A673 (cell line): Measurements from ENCODE around the gene SPAG16. TPM values are rescaled to one million over a fixed set of nuclear protein-coding genes. Genes with fewer than 3 reads are reported as not detected.

Experiments
- BruUV-seq: library from RNA; stranded (reverse); fragments of 400-500 nt; replicated peaks from 2 replicates; lab custom pipeline; 2021; lab: Mats Ljungman, UMichigan
- CTCF ChIA-PET: fragments of 300-600 bp; sonication (Branson Sonifier 250); formaldehyde crosslinking; loops from one replicate; lab custom pipeline; 2022; ENCODE audit warnings: antibody characterized with exemption; lab: Charles Lee
- POLR2A ChIA-PET: fragments of 300-600 bp; sonication (Branson Sonifier 250); formaldehyde crosslinking; loops from one replicate; lab custom pipeline; 2022; ENCODE audit warnings: antibody characterized with exemption; ENCODE audit not compliant: low non-redundant PET; lab: Charles Lee
- DNase-seq: peaks from one replicate; pipeline ENCODE4 v3.0.0-alpha.2; 2015; ENCODE audit warnings: low spot score
- H3K27ac ChIP-seq: fragments of 200-600 bp; sonication (generic); 2 replicates; pipeline ENCODE4 v1.5.1; 2016; ENCODE audit warnings: mixed run types, low read depth, mild to moderate bottlenecking, mixed read lengths, antibody characterized with exemption, low read length; ENCODE audit not compliant: poor library complexity, severe bottlenecking
- H3K27me3 ChIP-seq: fragments of 200-600 bp; sonication (generic); replicated peaks from 2 replicates; pipeline ENCODE4 v1.6.1; 2017; ENCODE audit warnings: mixed run types, low read depth, mild to moderate bottlenecking, mixed read lengths, antibody characterized with exemption, low read length; ENCODE audit not compliant: insufficient read depth, poor library complexity
- H3K36me3 ChIP-seq: fragments of 200-600 bp; sonication (generic); 2 replicates; pipeline ENCODE4 v1.6.1; 2016; ENCODE audit warnings: mixed run types, mild to moderate bottlenecking, mixed read lengths, antibody characterized with exemption, low read length; ENCODE audit not compliant: insufficient read depth, poor library complexity, severe bottlenecking
- H3K4me1 ChIP-seq: fragments of 200-600 bp; sonication (generic); 2 replicates; pipeline ENCODE4 v1.6.1; 2017; ENCODE audit warnings: mixed run types, mild to moderate bottlenecking, mixed read lengths, antibody characterized with exemption, low read length; ENCODE audit not compliant: insufficient read depth, poor library complexity, severe bottlenecking
- H3K4me3 ChIP-seq: fragments of 200-600 bp; sonication (generic); 2 replicates; pipeline ENCODE4 v1.5.1; 2016; ENCODE audit warnings: low read depth, mixed run types, mild to moderate bottlenecking, mixed read lengths, low read length; ENCODE audit not compliant: poor library complexity, severe bottlenecking
- H3K9me3 ChIP-seq: fragments of 200-600 bp; sonication (generic); 2 replicates; pipeline ENCODE4 v1.6.1; 2016; ENCODE audit warnings: mixed run types, low read depth, mild to moderate bottlenecking, mixed read lengths, antibody characterized with exemption, low read length; ENCODE audit not compliant: poor library complexity, severe bottlenecking
- EZH2 ChIP-seq: fragments of 200-600 bp; sonication (generic); IDR thresholded peaks from 2 replicates; pipeline ENCODE4 v1.6.1; 2017; ENCODE audit warnings: borderline replicate concordance, low read depth, mild to moderate bottlenecking, mixed read lengths, antibody characterized with exemption, low read length; ENCODE audit not compliant: poor library complexity, severe bottlenecking
- intact Hi-C: fragments of 100-400 bp; cut with micrococcal nuclease; formaldehyde crosslinking; loops from one replicate; pipeline ENCODE4 v1.10.0; 2022; ENCODE audit not compliant: unreplicated experiment
- total RNA-seq: library from RNA; stranded (reverse); gene quantifications from 2 replicates; pipeline ENCODE4 v1.2.3, GENCODE V29; 2021
- TF ChIP-seq, protein P1 (sequence below): fragments of 300-800, 200-600 bp; sonication (generic); conservative IDR thresholded peaks from 2 replicates; pipeline ENCODE4 v1.5.1; 2017; ENCODE audit warnings: low read depth, mild to moderate bottlenecking, antibody characterized with exemption, low read length, moderate library complexity, mixed read lengths

Gene SPAG16
- total RNA-seq, 1 experiment from 2014 or later = 13.1 TPM

DNA sequence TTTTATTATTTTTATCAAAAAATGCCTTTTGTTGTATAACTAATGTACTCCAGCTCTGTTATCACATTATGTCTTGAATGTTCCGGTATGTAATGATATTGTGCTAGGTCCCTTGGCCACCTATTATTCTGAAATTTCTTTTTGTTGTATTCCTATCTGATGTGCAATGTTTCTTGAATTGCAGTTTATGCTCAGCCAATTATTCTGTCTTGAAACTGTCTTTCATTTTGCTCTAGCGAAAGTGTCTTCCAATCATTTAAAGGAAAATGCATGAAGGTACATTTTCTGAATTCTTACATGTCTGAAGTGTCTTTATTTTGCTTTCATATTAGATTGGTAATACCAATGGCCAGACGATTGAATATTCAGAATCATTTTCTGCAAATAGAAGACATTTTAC lies 277.5 kb downstream of the SPAG16 start:
- TF ChIP-seq, protein P1, sequence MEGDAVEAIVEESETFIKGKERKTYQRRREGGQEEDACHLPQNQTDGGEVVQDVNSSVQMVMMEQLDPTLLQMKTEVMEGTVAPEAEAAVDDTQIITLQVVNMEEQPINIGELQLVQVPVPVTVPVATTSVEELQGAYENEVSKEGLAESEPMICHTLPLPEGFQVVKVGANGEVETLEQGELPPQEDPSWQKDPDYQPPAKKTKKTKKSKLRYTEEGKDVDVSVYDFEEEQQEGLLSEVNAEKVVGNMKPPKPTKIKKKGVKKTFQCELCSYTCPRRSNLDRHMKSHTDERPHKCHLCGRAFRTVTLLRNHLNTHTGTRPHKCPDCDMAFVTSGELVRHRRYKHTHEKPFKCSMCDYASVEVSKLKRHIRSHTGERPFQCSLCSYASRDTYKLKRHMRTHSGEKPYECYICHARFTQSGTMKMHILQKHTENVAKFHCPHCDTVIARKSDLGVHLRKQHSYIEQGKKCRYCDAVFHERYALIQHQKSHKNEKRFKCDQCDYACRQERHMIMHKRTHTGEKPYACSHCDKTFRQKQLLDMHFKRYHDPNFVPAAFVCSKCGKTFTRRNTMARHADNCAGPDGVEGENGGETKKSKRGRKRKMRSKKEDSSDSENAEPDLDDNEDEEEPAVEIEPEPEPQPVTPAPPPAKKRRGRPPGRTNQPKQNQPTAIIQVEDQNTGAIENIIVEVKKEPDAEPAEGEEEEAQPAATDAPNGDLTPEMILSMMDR = no peak
- TF ChIP-seq EZH2 = no peak
- DNase-seq = no peak
- H3K4me1 ChIP-seq = no peaks in the 10 kb centered on the region
- H3K9me3 ChIP-seq = no peaks in the 10 kb centered on the region
- no peak overlapping the region for H3K4me3 ChIP-seq
- no peaks in the 10 kb centered on the region for H3K27me3 ChIP-seq
- intact Hi-C loops = no loop called here
- BruUV-seq = no TSS peak
- ChIA-PET CTCF (no interaction called here), POLR2A (no interaction called here)
- H3K27ac ChIP-seq = no peak overlapping the region
- no peaks in the 10 kb centered on the region for H3K36me3 ChIP-seq

DNA sequence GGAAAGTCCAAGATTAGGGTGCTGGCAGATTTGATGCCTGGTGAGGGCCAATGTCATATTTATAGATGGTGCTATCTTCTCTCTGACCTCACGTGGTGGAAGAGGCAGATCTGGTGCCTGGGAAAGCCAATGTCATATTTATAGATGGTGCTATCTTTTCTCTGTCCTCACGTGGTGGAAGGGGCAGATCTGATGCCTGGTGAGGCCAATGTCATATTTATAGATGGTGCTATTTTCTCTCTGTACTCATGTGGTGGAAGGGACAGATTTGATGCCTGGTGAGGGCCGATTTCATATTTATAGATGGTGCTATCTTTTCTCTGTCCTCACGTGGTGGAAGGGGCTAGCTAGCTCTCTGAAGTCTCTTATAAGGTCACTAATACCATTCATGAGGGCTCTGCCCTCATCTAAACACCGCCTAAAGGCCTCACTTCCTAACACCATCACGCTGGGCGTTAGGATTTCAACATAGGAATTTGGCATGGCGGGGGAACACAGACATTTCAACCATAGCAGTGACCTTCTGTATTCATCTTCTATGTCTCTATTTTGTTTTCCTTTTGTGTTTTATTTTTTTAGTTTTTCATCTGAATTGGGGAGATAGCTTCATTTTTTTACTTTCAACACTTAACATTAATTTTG lies 278.4 kb downstream of the SPAG16 start:
- intact Hi-C loops = no loop called here
- Histone ChIP-seq H3K4me1 (no peaks in the 10 kb centered on the region), H3K9me3 (no peaks in the 10 kb centered on the region), H3K27ac (no peak overlapping the region), H3K36me3 (no peaks in the 10 kb centered on the region), H3K4me3 (no peak overlapping the region), H3K27me3 (no peaks in the 10 kb centered on the region)
- TF ChIP-seq EZH2 = no peak
- TF ChIP-seq, protein P1 = no peak
- DNase-seq = no peak
- BruUV-seq = no TSS peak
- POLR2A ChIA-PET = no interaction called here
- CTCF ChIA-PET = no interaction called here

DNA sequence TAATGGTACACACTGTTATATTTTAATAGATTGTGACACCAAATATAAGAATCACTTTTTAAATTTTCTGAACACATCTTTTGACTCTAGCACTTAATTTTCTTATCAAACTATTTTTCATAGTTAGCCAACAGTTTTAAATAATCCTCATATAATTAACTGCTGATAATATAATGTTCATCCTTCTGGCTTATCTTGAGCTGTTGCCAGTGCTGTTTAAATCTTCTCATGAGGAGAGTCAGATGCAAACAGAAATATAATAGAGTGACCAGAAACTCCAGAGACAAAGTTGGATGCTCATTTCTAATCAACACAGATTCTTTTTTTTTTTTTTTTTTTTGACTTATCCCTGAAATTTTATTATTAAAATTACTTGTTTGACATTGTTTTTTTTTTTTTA lies 282.6 kb downstream of the SPAG16 start:
- intact Hi-C loops = no loop called here
- BruUV-seq = no TSS peak
- DNase-seq = no peak
- POLR2A ChIA-PET = no interaction called here
- Histone ChIP-seq H3K27ac (no peak overlapping the region), H3K27me3 (no peaks in the 10 kb centered on the region), H3K36me3 (no peaks in the 10 kb centered on the region), H3K4me1 (no peaks in the 10 kb centered on the region), H3K4me3 (no peak overlapping the region), H3K9me3 (no peaks in the 10 kb centered on the region)
- TF ChIP-seq, protein P1 = no peak
- no peak for TF ChIP-seq EZH2
- CTCF ChIA-PET = no interaction called here
